ENCODE measurements around the gene BLID.

The BLID gene

GRCh38 chr11:122115524-122116379 is at the start of gene BLID:
Gene BLID, minus strand, starts transcription at chr11:122116215. Its CDS starts 293 bp downstream, at chr11:122115922.
- H3K36me3 ChIP-seq (ENCODE audit: control insufficient read depth in 2 of 2, insufficient read depth in 2 of 2, low read length in 2 of 2), result no peaks in the 10 kb centered on the region
- H3K27ac ChIP-seq (ENCODE audit: low read length), result peak within 1 kb of the TSS; percentile 6
- no peak within 1 kb of the TSS for H3K4me3 ChIP-seq (ENCODE audit: low read length in 2 of 2)
- H3K4me1 ChIP-seq (ENCODE audit: control insufficient read depth, insufficient read depth, low read length), result peaks cover 12% of the 10 kb centered on the region
- no peaks in the 10 kb centered on the region for H3K27me3 ChIP-seq (ENCODE audit: control insufficient read depth in 1 of 2, insufficient read depth in 2 of 2, low read length in 2 of 2)
- no peak within 1 kb of the TSS for H3K9ac ChIP-seq (ENCODE audit: low read length in 2 of 2)
- H3K9me3 ChIP-seq (ENCODE audit: control insufficient read depth in 2 of 2, low read length in 2 of 2), result no peaks in the 10 kb centered on the region

- Histone ChIP-seq H3K36me3 (ENCODE audit: control insufficient read depth in 2 of 2, insufficient read depth in 2 of 2, low read length in 2 of 2) (no peaks in the 10 kb centered on the region), H3K9me3 (ENCODE audit: control insufficient read depth in 2 of 2, low read length in 2 of 2) (no peaks in the 10 kb centered on the region), H3K9ac (ENCODE audit: low read length in 2 of 2) (no peak overlapping the region), H3K4me3 (ENCODE audit: low read length in 2 of 2) (no peak overlapping the region), H3K4me1 (ENCODE audit: control insufficient read depth, insufficient read depth, low read length) (peaks cover 30% of the 10 kb centered on the region), H3K27ac (ENCODE audit: low read length) (no peak overlapping the region), H3K27me3 (ENCODE audit: control insufficient read depth in 1 of 2, insufficient read depth in 2 of 2, low read length in 2 of 2) (no peaks in the 10 kb centered on the region)
Observed at GRCh38 chr11:122163053-122163819, 47.2 kb upstream of the BLID start.

GRCh38 chr11:122162095-122162494 is 46.1 kb upstream of the BLID start:
- no peak overlapping the region for H3K27ac ChIP-seq (ENCODE audit: low read length)
- peaks cover 32% of the 10 kb centered on the region for H3K4me1 ChIP-seq (ENCODE audit: control insufficient read depth, insufficient read depth, low read length)
- H3K9me3 ChIP-seq (ENCODE audit: control insufficient read depth in 2 of 2, low read length in 2 of 2), result no peaks in the 10 kb centered on the region
- no peaks in the 10 kb centered on the region for H3K27me3 ChIP-seq (ENCODE audit: control insufficient read depth in 1 of 2, insufficient read depth in 2 of 2, low read length in 2 of 2)
- no peaks in the 10 kb centered on the region for H3K36me3 ChIP-seq (ENCODE audit: control insufficient read depth in 2 of 2, insufficient read depth in 2 of 2, low read length in 2 of 2)
- no peak overlapping the region for H3K9ac ChIP-seq (ENCODE audit: low read length in 2 of 2)
- H3K4me3 ChIP-seq (ENCODE audit: low read length in 2 of 2), result no peak overlapping the region

GRCh38 chr11:122160841-122161590 is 45.0 kb upstream of the BLID start:
- Histone ChIP-seq H3K9ac (ENCODE audit: low read length in 2 of 2) (no peak overlapping the region), H3K27me3 (ENCODE audit: control insufficient read depth in 1 of 2, insufficient read depth in 2 of 2, low read length in 2 of 2) (no peaks in the 10 kb centered on the region), H3K4me1 (ENCODE audit: control insufficient read depth, insufficient read depth, low read length) (peaks cover 33% of the 10 kb centered on the region), H3K36me3 (ENCODE audit: control insufficient read depth in 2 of 2, insufficient read depth in 2 of 2, low read length in 2 of 2) (no peaks in the 10 kb centered on the region), H3K4me3 (ENCODE audit: low read length in 2 of 2) (peak overlapping the region in 1 of 2 donors; percentile 5), H3K27ac (ENCODE audit: low read length) (peak overlapping the region; percentile 81), H3K9me3 (ENCODE audit: control insufficient read depth in 2 of 2, low read length in 2 of 2) (no peaks in the 10 kb centered on the region)

- Histone ChIP-seq H3K27ac (ENCODE audit: low read length) (peak overlapping the region; percentile 81), H3K4me1 (ENCODE audit: control insufficient read depth, insufficient read depth, low read length) (peaks cover 36% of the 10 kb centered on the region), H3K9me3 (ENCODE audit: control insufficient read depth in 2 of 2, low read length in 2 of 2) (no peaks in the 10 kb centered on the region), H3K27me3 (ENCODE audit: control insufficient read depth in 1 of 2, insufficient read depth in 2 of 2, low read length in 2 of 2) (no peaks in the 10 kb centered on the region), H3K4me3 (ENCODE audit: low read length in 2 of 2) (peak overlapping the region; percentile 45 to 73), H3K36me3 (ENCODE audit: control insufficient read depth in 2 of 2, insufficient read depth in 2 of 2, low read length in 2 of 2) (no peaks in the 10 kb centered on the region), H3K9ac (ENCODE audit: low read length in 2 of 2) (peak overlapping the region; percentile 5 to 69)
Observed at GRCh38 chr11:122159861-122160260, 43.8 kb upstream of the BLID start.

GRCh38 chr11:122159173-122159721 is 43.2 kb upstream of the BLID start:
- peak overlapping the region; percentile 69 to 77 for H3K9ac ChIP-seq (ENCODE audit: low read length in 2 of 2)
- peak overlapping the region; percentile 81 for H3K27ac ChIP-seq (ENCODE audit: low read length)
- no peaks in the 10 kb centered on the region for H3K36me3 ChIP-seq (ENCODE audit: control insufficient read depth in 2 of 2, insufficient read depth in 2 of 2, low read length in 2 of 2)
- no peaks in the 10 kb centered on the region for H3K9me3 ChIP-seq (ENCODE audit: control insufficient read depth in 2 of 2, low read length in 2 of 2)
- H3K4me3 ChIP-seq (ENCODE audit: low read length in 2 of 2), result peak overlapping the region; percentile 45 to 73
- no peaks in the 10 kb centered on the region for H3K27me3 ChIP-seq (ENCODE audit: control insufficient read depth in 1 of 2, insufficient read depth in 2 of 2, low read length in 2 of 2)
- H3K4me1 ChIP-seq (ENCODE audit: control insufficient read depth, insufficient read depth, low read length), result peaks cover 33% of the 10 kb centered on the region

GRCh38 chr11:122158171-122158570 is 42.2 kb upstream of the BLID start:
- Histone ChIP-seq H3K4me3 (ENCODE audit: low read length in 2 of 2) (peak overlapping the region; percentile 54 to 73), H3K9ac (ENCODE audit: low read length in 2 of 2) (peak overlapping the region; percentile 69 to 77)

GRCh38 chr11:122157653-122158161 is 41.7 kb upstream of the BLID start:
- peak overlapping the region; percentile 69 to 77 for H3K9ac ChIP-seq (ENCODE audit: low read length in 2 of 2)
- no peaks in the 10 kb centered on the region for H3K36me3 ChIP-seq (ENCODE audit: control insufficient read depth in 2 of 2, insufficient read depth in 2 of 2, low read length in 2 of 2)
- H3K4me3 ChIP-seq (ENCODE audit: low read length in 2 of 2), result peak overlapping the region; percentile 54 to 73
- peaks cover 33% of the 10 kb centered on the region for H3K4me1 ChIP-seq (ENCODE audit: control insufficient read depth, insufficient read depth, low read length)
- H3K9me3 ChIP-seq (ENCODE audit: control insufficient read depth in 2 of 2, low read length in 2 of 2), result no peaks in the 10 kb centered on the region
- peak overlapping the region; percentile 81 for H3K27ac ChIP-seq (ENCODE audit: low read length)
- H3K27me3 ChIP-seq (ENCODE audit: control insufficient read depth in 1 of 2, insufficient read depth in 2 of 2, low read length in 2 of 2), result no peaks in the 10 kb centered on the region

More at GRCh38 chr11:122158171-122158570, 42.2 kb upstream of the BLID start:
- Histone ChIP-seq H3K4me1 (ENCODE audit: control insufficient read depth, insufficient read depth, low read length) (peaks cover 33% of the 10 kb centered on the region), H3K36me3 (ENCODE audit: control insufficient read depth in 2 of 2, insufficient read depth in 2 of 2, low read length in 2 of 2) (no peaks in the 10 kb centered on the region), H3K9me3 (ENCODE audit: control insufficient read depth in 2 of 2, low read length in 2 of 2) (no peaks in the 10 kb centered on the region), H3K27me3 (ENCODE audit: control insufficient read depth in 1 of 2, insufficient read depth in 2 of 2, low read length in 2 of 2) (no peaks in the 10 kb centered on the region), H3K27ac (ENCODE audit: low read length) (peak overlapping the region; percentile 81)

GRCh38 chr11:122156940-122157382 is 40.9 kb upstream of the BLID start:
- peaks cover 33% of the 10 kb centered on the region for H3K4me1 ChIP-seq (ENCODE audit: control insufficient read depth, insufficient read depth, low read length)
- no peaks in the 10 kb centered on the region for H3K36me3 ChIP-seq (ENCODE audit: control insufficient read depth in 2 of 2, insufficient read depth in 2 of 2, low read length in 2 of 2)
- peak overlapping the region; percentile 54 to 73 for H3K4me3 ChIP-seq (ENCODE audit: low read length in 2 of 2)
- H3K9ac ChIP-seq (ENCODE audit: low read length in 2 of 2), result peak overlapping the region; percentile 69 to 77
- H3K9me3 ChIP-seq (ENCODE audit: control insufficient read depth in 2 of 2, low read length in 2 of 2), result no peaks in the 10 kb centered on the region
- peak overlapping the region; percentile 81 for H3K27ac ChIP-seq (ENCODE audit: low read length)
- H3K27me3 ChIP-seq (ENCODE audit: control insufficient read depth in 1 of 2, insufficient read depth in 2 of 2, low read length in 2 of 2), result no peaks in the 10 kb centered on the region

Measured in stomach smooth muscle (tissue), 2 donors.